ENCODE results near the gene EFCC1. TPM values are rescaled to one million over a fixed set of nuclear protein-coding genes. Genes with fewer than 3 reads are reported as not detected.

Gene EFCC1
- total RNA-seq, 4 donors from 2014 or later, result 0.19 to 2.9 (median 0.48) TPM

DNA sequence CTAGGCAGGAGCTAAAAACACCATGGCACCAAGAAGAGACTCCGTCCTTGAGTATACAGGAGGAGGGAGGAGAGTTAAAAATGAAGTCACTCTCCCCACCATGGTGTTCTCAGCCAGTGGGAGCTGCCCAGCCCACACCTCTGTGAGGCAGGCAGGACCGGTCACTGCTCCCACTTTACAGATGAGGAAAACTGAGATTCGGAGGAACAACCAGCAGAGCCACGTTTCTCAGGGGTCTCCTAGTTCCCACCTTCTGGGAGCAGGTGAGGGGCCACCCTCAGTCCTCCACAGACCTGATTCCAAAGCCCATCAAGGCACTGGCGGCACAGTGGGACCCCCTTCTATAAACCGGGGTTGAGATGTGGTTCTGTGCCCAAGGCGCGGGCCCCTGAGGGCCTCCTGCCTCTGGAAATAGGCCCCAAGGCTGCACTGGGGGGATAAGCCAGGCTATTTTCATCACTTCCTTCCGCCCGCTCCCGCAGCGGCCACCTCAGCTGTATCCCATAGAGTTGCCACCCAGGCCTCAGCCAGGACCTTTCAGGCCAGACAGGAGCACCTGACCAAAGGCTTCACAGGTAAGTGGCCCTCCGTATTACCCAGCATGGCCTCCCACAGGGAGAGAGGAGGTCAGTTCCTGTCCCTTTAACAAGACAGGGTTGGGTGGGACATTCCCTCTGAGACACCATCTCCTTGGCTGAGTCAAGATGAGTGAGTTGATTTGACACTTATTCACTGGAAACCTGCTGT is 59.3 kb downstream of the EFCC1 start, which contains the start of gene GP9:
Gene GP9 (plus strand): TSS at position 504 of the 747 bp plus-strand sequence. CDS start 961 bp downstream, outside the sequence.
- no peaks in the 10 kb centered on the region for H3K36me3 ChIP-seq
- H3K4me3 ChIP-seq, result no peak within 1 kb of the TSS
- TF ChIP-seq, protein P1, sequence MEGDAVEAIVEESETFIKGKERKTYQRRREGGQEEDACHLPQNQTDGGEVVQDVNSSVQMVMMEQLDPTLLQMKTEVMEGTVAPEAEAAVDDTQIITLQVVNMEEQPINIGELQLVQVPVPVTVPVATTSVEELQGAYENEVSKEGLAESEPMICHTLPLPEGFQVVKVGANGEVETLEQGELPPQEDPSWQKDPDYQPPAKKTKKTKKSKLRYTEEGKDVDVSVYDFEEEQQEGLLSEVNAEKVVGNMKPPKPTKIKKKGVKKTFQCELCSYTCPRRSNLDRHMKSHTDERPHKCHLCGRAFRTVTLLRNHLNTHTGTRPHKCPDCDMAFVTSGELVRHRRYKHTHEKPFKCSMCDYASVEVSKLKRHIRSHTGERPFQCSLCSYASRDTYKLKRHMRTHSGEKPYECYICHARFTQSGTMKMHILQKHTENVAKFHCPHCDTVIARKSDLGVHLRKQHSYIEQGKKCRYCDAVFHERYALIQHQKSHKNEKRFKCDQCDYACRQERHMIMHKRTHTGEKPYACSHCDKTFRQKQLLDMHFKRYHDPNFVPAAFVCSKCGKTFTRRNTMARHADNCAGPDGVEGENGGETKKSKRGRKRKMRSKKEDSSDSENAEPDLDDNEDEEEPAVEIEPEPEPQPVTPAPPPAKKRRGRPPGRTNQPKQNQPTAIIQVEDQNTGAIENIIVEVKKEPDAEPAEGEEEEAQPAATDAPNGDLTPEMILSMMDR (IDR thresholded peaks at IDR 0.05), result no peak
- no peak for TF ChIP-seq POLR2A (IDR thresholded peaks at IDR 0.05)
- peaks cover 0 to 27% (median 9%) of the 10 kb centered on the region in 3 donors for H3K4me1 ChIP-seq
- no peak for DNase-seq
- 71 to 87% methylated on average over 1 to 5 of the region's 13 CpGs for WGBS, 2 donors
- intact Hi-C loops (cut with DNase I), result no loop called here
- no peaks in the 10 kb centered on the region for H3K9me3 ChIP-seq
- no peaks in the 10 kb centered on the region for H3K27me3 ChIP-seq
- H3K27ac ChIP-seq, result peak within 1 kb of the TSS in 1 of 4 donors; percentile 21

- Histone ChIP-seq H3K36me3 (no peaks in the 10 kb centered on the region), H3K27ac (no peak overlapping the region), H3K4me1 (peaks cover 0 to 32% (median 9%) of the 10 kb centered on the region in 3 donors), H3K27me3 (no peaks in the 10 kb centered on the region), H3K4me3 (no peak overlapping the region), H3K9me3 (no peaks in the 10 kb centered on the region)
- no peak for DNase-seq
- WGBS, 2 donors, result 67 to 100% methylated on average over 4 to 10 of the region's 19 CpGs
- intact Hi-C loops (cut with DNase I), result no loop called here
- TF ChIP-seq, protein P1 (IDR thresholded peaks at IDR 0.05), result no peak
- no peak for TF ChIP-seq POLR2A (IDR thresholded peaks at IDR 0.05)
These were observed 60.2 kb downstream of the EFCC1 start for GRCh38 chr3:129061023-129061887.

DNA sequence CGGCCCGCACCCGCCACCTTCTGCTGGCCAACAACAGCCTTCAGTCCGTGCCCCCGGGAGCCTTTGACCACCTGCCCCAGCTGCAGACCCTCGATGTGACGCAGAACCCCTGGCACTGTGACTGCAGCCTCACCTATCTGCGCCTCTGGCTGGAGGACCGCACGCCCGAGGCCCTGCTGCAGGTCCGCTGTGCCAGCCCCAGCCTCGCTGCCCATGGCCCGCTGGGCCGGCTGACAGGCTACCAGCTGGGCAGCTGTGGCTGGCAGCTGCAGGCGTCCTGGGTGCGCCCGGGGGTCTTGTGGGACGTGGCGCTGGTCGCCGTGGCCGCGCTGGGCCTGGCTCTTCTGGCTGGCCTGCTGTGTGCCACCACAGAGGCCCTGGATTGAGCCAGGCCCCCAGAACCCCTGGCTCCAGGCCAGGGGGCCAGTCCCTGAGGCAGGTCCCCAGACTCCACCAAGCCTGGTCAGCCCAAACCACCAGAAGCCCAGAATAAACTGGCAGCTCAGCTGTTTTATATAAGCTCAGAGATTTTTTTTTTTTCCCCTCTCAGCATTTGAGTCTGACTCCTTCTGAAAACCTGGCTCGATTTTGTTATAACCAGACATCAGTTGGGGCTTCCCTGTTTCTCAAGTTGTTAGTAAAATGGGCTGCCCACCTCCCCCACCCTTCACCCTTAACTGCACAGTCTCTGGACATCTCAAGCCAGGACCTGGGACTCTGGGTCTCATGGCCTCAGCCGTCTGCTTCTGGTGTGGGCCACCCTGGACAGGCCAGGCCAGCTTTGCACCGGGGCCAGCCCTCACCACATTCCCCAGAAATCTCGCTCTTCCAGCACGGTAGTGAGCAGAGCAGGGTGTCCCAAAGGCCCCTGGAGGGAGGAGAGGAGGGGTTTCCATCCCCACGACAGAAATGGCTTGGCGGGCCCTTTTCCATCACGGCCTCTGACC is 61.1 kb downstream of the EFCC1 start:
- Histone ChIP-seq H3K27ac (peak overlapping the region in 1 of 4 donors; percentile 21), H3K9me3 (no peaks in the 10 kb centered on the region), H3K27me3 (no peaks in the 10 kb centered on the region), H3K4me1 (peaks cover 0 to 32% (median 9%) of the 10 kb centered on the region in 3 donors), H3K36me3 (no peaks in the 10 kb centered on the region), H3K4me3 (no peak overlapping the region)
- DNase-seq, result no peak
- 70 to 74% methylated on average over 4 to 8 of the region's 32 CpGs for WGBS, 2 donors
- intact Hi-C loops (cut with DNase I), result no loop called here
- TF ChIP-seq, protein P1 (IDR thresholded peaks at IDR 0.05), result no peak

GRCh38 chr3:129063091-129063640 is 62.1 kb downstream of the EFCC1 start:
- 82 to 85% methylated on average over 5 to 10 of the region's 10 CpGs for WGBS, 2 donors
- intact Hi-C loops (cut with DNase I), result no loop called here
- Histone ChIP-seq H3K36me3 (no peaks in the 10 kb centered on the region), H3K9me3 (no peaks in the 10 kb centered on the region), H3K27ac (no peak overlapping the region), H3K4me3 (no peak overlapping the region), H3K27me3 (no peaks in the 10 kb centered on the region), H3K4me1 (peaks cover 0 to 31% (median 6%) of the 10 kb centered on the region in 3 donors)
- TF ChIP-seq POLR2A (IDR thresholded peaks at IDR 0.05), result no peak
- TF ChIP-seq, protein P1 (IDR thresholded peaks at IDR 0.05), result no peak
- no peak for DNase-seq

Data from esophagus squamous epithelium (tissue), 5 donors.